ENCODE results near the gene EGLN3.

The EGLN3 gene

GRCh38 chr14:33908540-33909223, 42.2 kb downstream of the EGLN3 start:
- no peak for TF ChIP-seq EZH2phosphoT487 (IDR thresholded peaks at IDR 0.05; ENCODE audit: borderline replicate concordance)
- TF ChIP-seq, protein P1, sequence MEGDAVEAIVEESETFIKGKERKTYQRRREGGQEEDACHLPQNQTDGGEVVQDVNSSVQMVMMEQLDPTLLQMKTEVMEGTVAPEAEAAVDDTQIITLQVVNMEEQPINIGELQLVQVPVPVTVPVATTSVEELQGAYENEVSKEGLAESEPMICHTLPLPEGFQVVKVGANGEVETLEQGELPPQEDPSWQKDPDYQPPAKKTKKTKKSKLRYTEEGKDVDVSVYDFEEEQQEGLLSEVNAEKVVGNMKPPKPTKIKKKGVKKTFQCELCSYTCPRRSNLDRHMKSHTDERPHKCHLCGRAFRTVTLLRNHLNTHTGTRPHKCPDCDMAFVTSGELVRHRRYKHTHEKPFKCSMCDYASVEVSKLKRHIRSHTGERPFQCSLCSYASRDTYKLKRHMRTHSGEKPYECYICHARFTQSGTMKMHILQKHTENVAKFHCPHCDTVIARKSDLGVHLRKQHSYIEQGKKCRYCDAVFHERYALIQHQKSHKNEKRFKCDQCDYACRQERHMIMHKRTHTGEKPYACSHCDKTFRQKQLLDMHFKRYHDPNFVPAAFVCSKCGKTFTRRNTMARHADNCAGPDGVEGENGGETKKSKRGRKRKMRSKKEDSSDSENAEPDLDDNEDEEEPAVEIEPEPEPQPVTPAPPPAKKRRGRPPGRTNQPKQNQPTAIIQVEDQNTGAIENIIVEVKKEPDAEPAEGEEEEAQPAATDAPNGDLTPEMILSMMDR (conservative IDR thresholded peaks at IDR 0.05; ENCODE audit: low read length) = no peak
- Histone ChIP-seq H3K4me2 (ENCODE audit: low read depth, low read length, poor library complexity, severe bottlenecking) (no peak overlapping the region), H3K4me1 (ENCODE audit: insufficient read depth, low read length, poor library complexity, severe bottlenecking) (no peaks in the 10 kb centered on the region), H3K36me3 (ENCODE audit: insufficient read depth, low read length) (no peaks in the 10 kb centered on the region), H4K20me1 (ENCODE audit: insufficient read depth, low read length, poor library complexity, severe bottlenecking) (no peaks in the 10 kb centered on the region), H3K9me2 (replicated peaks; ENCODE audit: low read depth, low read length) (no peaks in the 10 kb centered on the region), H3K4me3 (ENCODE audit: low read length, poor library complexity, severe bottlenecking) (no peak overlapping the region), H3K79me2 (ENCODE audit: insufficient read depth, low read length) (no peaks in the 10 kb centered on the region), H3K9me3 (ENCODE audit: insufficient read depth, low read depth, low read length) (0 out of 2 replicates have a peak, but pooled peaks cover 3% of the 10 kb centered on the region), H3F3A (ENCODE audit: low read depth) (no peaks in the 10 kb centered on the region), H3K27me3 (ENCODE audit: insufficient read depth, low read length, poor library complexity, severe bottlenecking) (no peaks in the 10 kb centered on the region), H3K9ac (ENCODE audit: low read depth, low read length, poor library complexity, severe bottlenecking) (no peak overlapping the region), H2AFZ (ENCODE audit: low read length) (no peak overlapping the region)

GRCh38 chr14:33906968-33907367, 43.9 kb downstream of the EGLN3 start:
- Histone ChIP-seq H3K4me2 (ENCODE audit: low read depth, low read length, poor library complexity, severe bottlenecking) (no peak overlapping the region), H3K9me2 (replicated peaks; ENCODE audit: low read depth, low read length) (no peaks in the 10 kb centered on the region), H3K27me3 (ENCODE audit: insufficient read depth, low read length, poor library complexity, severe bottlenecking) (no peaks in the 10 kb centered on the region), H3K4me3 (ENCODE audit: low read length, poor library complexity, severe bottlenecking) (no peak overlapping the region), H2AFZ (ENCODE audit: low read length) (no peak overlapping the region), H3K9me3 (ENCODE audit: insufficient read depth, low read depth, low read length) (0 out of 2 replicates have a peak, but pooled peaks cover 3% of the 10 kb centered on the region), H3K9ac (ENCODE audit: low read depth, low read length, poor library complexity, severe bottlenecking) (no peak overlapping the region), H4K20me1 (ENCODE audit: insufficient read depth, low read length, poor library complexity, severe bottlenecking) (no peaks in the 10 kb centered on the region), H3K36me3 (ENCODE audit: insufficient read depth, low read length) (no peaks in the 10 kb centered on the region), H3F3A (ENCODE audit: low read depth) (no peaks in the 10 kb centered on the region), H3K4me1 (ENCODE audit: insufficient read depth, low read length, poor library complexity, severe bottlenecking) (no peaks in the 10 kb centered on the region), H3K79me2 (ENCODE audit: insufficient read depth, low read length) (no peaks in the 10 kb centered on the region)
- TF ChIP-seq, protein P1 (conservative IDR thresholded peaks at IDR 0.05; ENCODE audit: low read length) = no peak
- TF ChIP-seq EZH2phosphoT487 (IDR thresholded peaks at IDR 0.05; ENCODE audit: borderline replicate concordance) = no peak

DNA sequence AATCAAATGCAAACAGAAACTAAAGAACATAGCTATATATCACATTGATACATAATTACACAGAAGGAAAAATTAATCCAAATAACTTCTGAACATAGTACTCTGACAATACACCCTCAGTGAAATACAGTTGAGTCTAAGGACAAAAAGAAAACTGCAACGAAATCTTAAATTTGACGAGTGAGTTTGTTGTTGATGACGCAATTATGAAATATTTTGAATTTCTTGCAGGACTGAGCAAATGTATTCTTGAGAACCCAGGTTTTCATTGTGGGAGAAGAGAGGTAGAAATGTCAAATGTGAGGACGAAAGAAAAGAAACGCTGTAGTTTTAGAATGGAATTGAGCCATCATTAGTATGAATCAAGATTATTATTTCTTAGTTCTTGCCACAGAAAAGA, 46.3 kb downstream of the EGLN3 start:
- TF ChIP-seq EZH2phosphoT487 (IDR thresholded peaks at IDR 0.05; ENCODE audit: borderline replicate concordance) = no peak
- TF ChIP-seq, protein P1 (conservative IDR thresholded peaks at IDR 0.05; ENCODE audit: low read length) = no peak
- no peak overlapping the region for H3K4me3 ChIP-seq (ENCODE audit: low read length, poor library complexity, severe bottlenecking)

More for the DNA sequence above, 46.3 kb downstream of the EGLN3 start:
- Histone ChIP-seq H2AFZ (ENCODE audit: low read length) (no peak overlapping the region), H3K27me3 (ENCODE audit: insufficient read depth, low read length, poor library complexity, severe bottlenecking) (no peaks in the 10 kb centered on the region), H3K9ac (ENCODE audit: low read depth, low read length, poor library complexity, severe bottlenecking) (no peak overlapping the region), H3K4me1 (ENCODE audit: insufficient read depth, low read length, poor library complexity, severe bottlenecking) (no peaks in the 10 kb centered on the region), H3K36me3 (ENCODE audit: insufficient read depth, low read length) (no peaks in the 10 kb centered on the region), H3F3A (ENCODE audit: low read depth) (no peaks in the 10 kb centered on the region), H3K79me2 (ENCODE audit: insufficient read depth, low read length) (no peaks in the 10 kb centered on the region), H4K20me1 (ENCODE audit: insufficient read depth, low read length, poor library complexity, severe bottlenecking) (no peaks in the 10 kb centered on the region), H3K9me3 (ENCODE audit: insufficient read depth, low read depth, low read length) (no peaks in the 10 kb centered on the region), H3K9me2 (replicated peaks; ENCODE audit: low read depth, low read length) (no peaks in the 10 kb centered on the region), H3K4me2 (ENCODE audit: low read depth, low read length, poor library complexity, severe bottlenecking) (no peak overlapping the region)
